ENCODE results near the gene RGMA.

Gene RGMA

GRCh38 chr15:93072411-93073394 is 16.3 kb downstream of the RGMA start:
- no peak for TF ChIP-seq CTCF (conservative IDR thresholded peaks at IDR 0.05; ENCODE audit: low read depth, low read length)
- peak; percentile 69 for DNase-seq (ENCODE audit: low read depth)
- H3K4me3 ChIP-seq (ENCODE audit: low read depth, low read length) = peak overlapping the region; percentile 63

- peak overlapping the region; percentile 63 for H3K4me3 ChIP-seq (ENCODE audit: low read depth, low read length)
- DNase-seq (ENCODE audit: low read depth) = peak; percentile 78
- TF ChIP-seq CTCF (conservative IDR thresholded peaks at IDR 0.05; ENCODE audit: low read depth, low read length) = no peak
These were observed 17.0 kb downstream of the RGMA start for GRCh38 chr15:93072011-93072410.

- H3K4me3 ChIP-seq (ENCODE audit: low read depth, low read length) = peak overlapping the region; percentile 63
These were observed 17.5 kb downstream of the RGMA start for GRCh38 chr15:93071469-93071936.

GRCh38 chr15:93070551-93071296 is 18.3 kb downstream of the RGMA start:
- H3K4me3 ChIP-seq (ENCODE audit: low read depth, low read length) = no peak overlapping the region
- no peak for DNase-seq (ENCODE audit: low read depth)
- no peak for TF ChIP-seq CTCF (conservative IDR thresholded peaks at IDR 0.05; ENCODE audit: low read depth, low read length)

More at GRCh38 chr15:93071469-93071936, 17.5 kb downstream of the RGMA start:
- peak; percentile 23 for DNase-seq (ENCODE audit: low read depth)
- TF ChIP-seq CTCF (conservative IDR thresholded peaks at IDR 0.05; ENCODE audit: low read depth, low read length) = no peak

GRCh38 chr15:93070132-93070531 is 18.9 kb downstream of the RGMA start:
- no peak for TF ChIP-seq CTCF (conservative IDR thresholded peaks at IDR 0.05; ENCODE audit: low read depth, low read length)
- H3K4me3 ChIP-seq (ENCODE audit: low read depth, low read length) = no peak overlapping the region
- DNase-seq (ENCODE audit: low read depth) = no peak

- DNase-seq (ENCODE audit: low read depth) = no peak
- no peak for TF ChIP-seq CTCF (conservative IDR thresholded peaks at IDR 0.05; ENCODE audit: low read depth, low read length)
- no peak overlapping the region for H3K4me3 ChIP-seq (ENCODE audit: low read depth, low read length)
These were observed 20.3 kb downstream of the RGMA start for GRCh38 chr15:93068581-93069199.
